Tibial nerve (tissue), 4 donors: ENCODE measurements around the gene IGFBP2.

Experiments
- CTCF ChIP-seq, 5 experiments: fragments of 200-600 bp in 3 of 5; fragments of 450-650 bp in 2 of 5; sonication (generic) in 3 of 5; IDR thresholded peaks; one replicate each; pipeline ENCODE4 v1.5.1; 2016 to 2019; ENCODE audit warnings: antibody characterized with exemption in 5 of 5, mild to moderate bottlenecking in 3 of 5, moderate library complexity in 2 of 5
- EP300 ChIP-seq, 2 donors: sonication (generic); formaldehyde crosslinking; IDR thresholded peaks; one replicate each; pipeline ENCODE4 v1.6.1; 2017; ENCODE audit warnings: antibody characterized with exemption in 2 of 2, mild to moderate bottlenecking in 1 of 2
- POLR2A ChIP-seq, 2 donors: fragments of 450-650 bp; IDR thresholded peaks; one replicate each; pipeline ENCODE4 v1.6.1; 2017; ENCODE audit warnings: antibody characterized with exemption in 2 of 2, mild to moderate bottlenecking in 2 of 2, moderate library complexity in 2 of 2

GRCh38 chr2:216620786-216621185, 12.4 kb upstream of the IGFBP2 start:
- TF ChIP-seq CTCF (IDR thresholded peaks at IDR 0.05) = no peak
- no peak for TF ChIP-seq EP300 (IDR thresholded peaks at IDR 0.05)
- TF ChIP-seq POLR2A (IDR thresholded peaks at IDR 0.05) = no peak
